ENCODE measurements around the gene MEAK7.
"Not testable (repeated sequence)": the region's sequence is repeated elsewhere in the genome, so short reads cannot be mapped to it uniquely, and the experiment has no call there.

MEAK7 gene

DNA sequence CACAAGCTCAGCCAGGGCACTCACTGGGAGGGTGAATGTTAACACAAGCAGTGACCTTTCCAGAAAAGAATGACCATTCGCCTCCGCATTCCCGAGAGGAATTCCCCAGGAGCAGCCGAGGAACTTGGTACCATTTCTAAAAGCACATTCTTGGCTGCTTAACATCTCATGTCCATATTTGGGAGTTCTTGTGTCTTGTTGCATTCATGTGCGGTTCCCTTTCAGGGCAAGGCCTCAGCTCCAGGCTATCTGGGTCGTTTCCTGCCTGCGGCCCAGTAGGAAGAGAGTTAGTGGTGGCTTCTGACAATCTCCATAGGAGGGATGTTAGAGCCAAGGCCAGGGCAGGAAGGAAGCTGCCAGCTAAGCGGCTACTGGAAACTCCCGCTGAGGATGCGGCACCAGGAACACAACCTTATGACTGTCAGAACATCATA lies 27.8 kb upstream of the MEAK7 start:
- DNase-seq = no peak

- peak; percentile 71 for DNase-seq
These were observed 27.2 kb upstream of the MEAK7 start for GRCh38 chr16:84531671-84532111.

GRCh38 chr16:84530590-84530989 lies 26.1 kb upstream of the MEAK7 start:
- DNase-seq = no peak

DNA sequence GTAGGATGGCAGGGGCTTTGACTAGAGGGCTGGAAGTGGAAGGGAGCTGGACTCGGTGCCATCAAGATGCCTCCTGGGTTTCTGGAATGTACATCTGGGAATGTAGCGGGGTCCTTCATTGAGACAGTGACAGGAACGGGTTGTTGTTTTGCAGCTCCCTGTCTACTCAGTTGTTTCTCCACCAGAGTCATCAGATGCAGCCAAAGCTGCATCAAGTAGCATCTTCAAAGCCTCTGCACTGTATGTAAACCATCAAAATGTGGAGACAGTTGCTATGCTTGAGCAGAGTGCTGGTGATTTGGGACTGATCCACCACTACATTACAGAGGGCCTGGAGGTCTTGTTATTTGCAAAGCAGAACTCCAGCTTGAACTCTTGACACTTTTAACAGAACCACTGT lies 25.1 kb upstream of the MEAK7 start:
- no peak for DNase-seq

GRCh38 chr16:84528322-84528721 lies 23.9 kb upstream of the MEAK7 start:
- no peak for DNase-seq

DNA sequence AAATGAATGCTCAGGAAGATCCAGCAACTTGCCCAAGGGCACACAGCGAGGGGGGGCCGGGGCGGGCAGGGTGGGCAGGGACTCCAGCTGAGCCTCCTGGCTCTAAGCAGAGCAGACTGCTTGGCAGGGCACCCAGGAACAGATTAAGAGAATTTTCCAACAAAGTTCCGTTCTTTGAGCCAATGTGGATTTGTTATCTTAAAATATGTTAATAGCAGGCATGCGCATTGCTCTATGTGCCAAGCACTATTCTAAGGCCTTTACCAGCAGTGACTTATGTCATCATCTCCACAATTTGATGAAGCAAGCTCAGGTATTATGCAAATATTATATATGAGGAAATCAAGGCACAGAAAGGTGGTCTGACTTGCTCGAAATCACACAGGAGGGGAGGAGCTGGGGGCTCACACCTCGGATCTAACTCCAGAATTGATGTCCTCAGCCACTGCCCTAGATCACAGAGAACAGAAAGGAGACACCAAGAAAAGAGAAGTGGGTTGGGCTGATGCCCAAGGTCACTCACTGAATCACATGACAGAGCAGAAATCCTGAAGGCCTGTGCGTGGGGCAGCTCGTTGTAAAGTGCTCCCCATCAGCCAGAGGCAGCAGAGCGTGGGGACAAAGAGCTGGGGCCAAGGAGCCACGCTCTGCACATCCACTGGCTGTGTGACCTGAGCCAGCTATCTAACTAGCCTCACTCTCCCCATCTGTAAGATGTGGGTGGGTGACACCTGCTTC lies 23.2 kb upstream of the MEAK7 start:
- DNase-seq = no peak

DNA sequence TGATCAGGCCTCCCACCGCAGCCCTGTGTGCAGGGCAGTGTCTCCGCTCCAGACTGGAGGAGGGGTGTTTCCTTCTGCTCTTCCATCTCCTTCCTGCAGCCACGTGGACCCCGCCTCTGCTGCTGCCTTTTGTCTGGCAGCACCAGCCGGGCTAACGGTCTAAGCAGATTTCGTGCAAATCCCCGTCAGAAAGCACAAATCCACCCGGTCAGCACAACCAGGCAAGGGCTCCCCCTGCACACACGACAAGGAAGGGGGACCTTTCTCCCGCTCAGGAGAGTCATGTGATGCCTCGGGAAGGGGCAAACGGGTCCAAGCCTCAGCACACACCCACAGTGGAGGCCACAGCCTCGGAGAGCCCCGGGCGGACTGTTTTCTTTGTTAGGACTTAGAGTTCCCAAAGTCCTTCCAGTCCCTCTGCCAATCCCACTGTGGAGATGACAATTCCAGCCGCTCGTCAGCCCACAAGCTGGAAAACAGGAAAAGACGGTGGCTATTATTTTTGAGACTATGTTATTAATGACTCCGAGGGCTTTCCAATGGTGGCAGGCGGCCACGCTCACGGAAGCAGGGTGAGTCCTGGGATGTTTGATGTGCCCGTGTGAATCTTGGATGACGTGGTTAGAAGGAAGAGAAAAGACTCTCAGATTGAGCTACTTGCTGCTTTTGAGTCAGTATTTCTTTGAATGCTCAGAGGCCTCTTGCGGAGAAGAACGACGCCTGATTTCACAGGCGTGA lies 22.5 kb upstream of the MEAK7 start:
- no peak for DNase-seq

DNA sequence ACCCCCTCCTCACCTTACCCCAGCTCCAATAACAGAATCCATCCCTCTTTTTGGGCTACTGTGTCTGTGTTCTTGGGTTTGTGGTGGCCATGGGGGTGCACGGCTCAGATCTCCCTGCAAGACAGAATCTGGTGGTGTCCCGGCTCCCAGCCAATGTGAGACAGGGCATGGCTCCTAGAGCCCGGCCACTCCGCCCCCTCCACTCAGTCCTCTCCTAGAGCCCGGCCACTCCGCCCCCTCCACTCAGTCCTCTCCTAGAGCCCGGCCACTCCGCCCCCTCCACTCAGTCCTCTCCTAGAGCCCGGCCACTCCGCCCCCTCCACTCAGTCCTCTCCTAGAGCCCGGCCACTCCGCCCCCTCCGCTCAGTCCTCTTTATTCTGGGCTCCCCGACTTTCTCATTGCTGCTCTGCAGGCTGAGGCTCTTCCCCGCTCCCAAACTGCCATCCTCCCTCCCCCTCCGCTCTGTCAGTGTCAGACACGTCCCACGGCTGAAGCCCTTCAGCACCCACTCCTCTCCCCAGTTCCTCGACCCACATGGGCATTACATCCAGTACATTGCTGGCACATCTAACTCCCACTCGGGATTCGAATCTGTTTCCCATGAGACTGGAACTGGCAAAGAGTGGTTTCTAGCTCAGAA lies 20.6 kb upstream of the MEAK7 start:
- not testable (repeated sequence) for DNase-seq

GRCh38 chr16:84524346-84524920 lies 20.0 kb upstream of the MEAK7 start:
- no peak for DNase-seq

GRCh38 chr16:84521497-84521770 lies 17.0 kb upstream of the MEAK7 start:
- DNase-seq = no peak

DNA sequence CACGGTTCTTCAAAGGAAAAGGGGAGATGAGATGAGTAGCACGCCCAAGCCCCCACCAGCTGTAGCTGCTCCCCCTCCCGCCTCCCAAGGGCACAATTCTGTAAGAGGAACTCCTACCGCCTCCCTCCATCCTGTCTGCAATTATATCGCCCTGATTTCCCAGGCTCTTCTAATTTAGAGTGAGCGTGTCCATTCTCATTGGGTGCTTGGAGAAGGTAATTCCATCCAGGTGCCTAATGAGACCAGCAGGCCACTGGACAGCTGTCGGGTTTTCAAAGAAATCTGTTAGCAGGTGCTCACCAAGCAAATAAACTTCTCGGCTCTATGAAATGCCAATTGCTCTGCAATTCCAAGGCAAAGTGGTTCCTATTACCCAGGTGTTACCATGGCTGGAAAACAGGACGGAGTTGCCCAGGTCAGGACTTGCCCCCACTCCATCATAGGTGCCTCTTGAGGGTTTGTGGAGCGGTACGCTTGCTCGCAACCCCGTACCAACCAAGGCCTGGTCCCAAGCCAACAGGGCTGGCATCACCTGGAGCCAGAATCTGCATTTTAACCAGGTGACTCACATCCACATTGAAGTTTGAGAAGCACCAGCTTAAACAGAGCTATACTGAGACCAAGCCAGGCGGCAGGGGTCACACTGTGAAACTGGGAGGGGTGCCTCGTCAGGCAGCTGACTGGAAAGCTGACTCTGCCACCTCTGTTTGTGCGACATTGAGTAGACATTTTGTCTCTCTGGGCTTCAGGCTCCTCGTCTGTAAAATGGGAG lies 16.5 kb upstream of the MEAK7 start:
- peak; percentile 100 for DNase-seq

DNA sequence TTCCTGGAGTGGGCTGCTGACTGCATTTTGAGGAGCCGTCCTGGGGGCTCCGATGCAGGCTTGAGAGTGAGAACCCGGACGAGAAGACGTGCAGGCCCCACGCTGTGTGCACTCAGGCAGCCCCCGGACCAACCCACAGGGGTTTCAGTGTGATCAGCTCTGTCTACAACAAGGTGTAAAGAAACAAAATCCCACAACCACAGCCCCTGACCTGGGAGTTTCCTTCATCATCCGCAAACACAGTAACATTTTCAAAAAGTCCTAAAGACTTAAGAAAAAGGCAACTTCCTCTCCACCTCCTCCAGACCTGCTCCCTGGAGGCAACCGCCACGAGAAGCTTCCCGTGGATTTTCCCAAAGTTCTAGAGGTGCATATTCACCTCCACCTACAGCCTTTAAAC lies 15.4 kb upstream of the MEAK7 start:
- DNase-seq = no peak

DNA sequence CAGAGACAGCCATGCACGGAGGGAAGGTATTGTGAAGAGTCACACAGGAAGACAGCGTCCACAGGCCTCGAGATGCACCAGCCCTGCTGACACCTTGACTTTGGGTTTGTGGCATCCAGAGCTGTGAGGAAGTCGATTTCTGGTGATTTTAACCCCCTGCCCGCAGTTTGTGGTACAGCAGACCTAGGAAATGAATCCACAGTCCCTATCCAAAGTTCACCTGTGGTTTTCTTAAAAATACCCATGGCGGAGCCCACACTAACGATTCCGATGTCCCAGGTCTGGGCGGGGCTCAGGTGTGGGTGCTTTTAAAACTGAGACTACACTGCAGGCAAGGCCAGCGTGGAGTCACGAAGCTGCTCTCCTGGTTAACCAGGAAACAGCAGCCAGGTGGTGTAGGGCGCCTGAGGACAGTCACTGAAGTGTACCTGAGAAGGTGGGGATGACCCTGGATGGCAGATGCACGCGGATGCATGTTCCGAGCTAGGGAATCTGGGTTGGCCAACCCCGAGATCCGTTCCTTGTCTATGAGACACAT lies 14.4 kb upstream of the MEAK7 start:
- DNase-seq = peak; percentile 89

DNA sequence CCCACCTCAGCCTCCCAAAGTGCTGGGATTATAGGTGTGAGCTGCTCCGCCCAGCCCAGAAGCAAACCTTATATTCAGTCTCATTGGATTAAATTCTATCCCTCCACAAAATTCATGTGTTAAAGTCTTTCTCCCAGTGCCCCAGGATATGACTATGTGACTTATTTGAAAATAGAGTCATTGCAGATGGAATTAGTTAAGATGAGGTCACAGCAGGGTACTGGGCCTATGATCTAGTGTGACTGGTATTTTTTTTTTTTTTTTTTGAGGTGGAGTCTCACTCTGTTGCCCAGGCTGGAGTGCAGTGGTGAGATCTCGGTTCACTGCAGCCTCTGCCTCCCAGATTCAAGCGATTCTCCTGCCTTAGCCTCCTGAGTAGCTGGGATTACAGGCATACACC lies 13.8 kb upstream of the MEAK7 start:
- DNase-seq = not testable (repeated sequence)

GRCh38 chr16:84517366-84517765 lies 12.9 kb upstream of the MEAK7 start:
- DNase-seq = no peak

- peak; percentile 92 for DNase-seq
These were observed 10.7 kb upstream of the MEAK7 start for GRCh38 chr16:84514874-84515835.

GRCh38 chr16:84514295-84514873 lies 9.9 kb upstream of the MEAK7 start:
- DNase-seq = no peak

GRCh38 chr16:84513666-84514065 lies 9.2 kb upstream of the MEAK7 start:
- DNase-seq = no peak

- no peak for DNase-seq
These were observed 8.7 kb upstream of the MEAK7 start for GRCh38 chr16:84513123-84513522.

- DNase-seq = no peak
These were observed 7.4 kb upstream of the MEAK7 start for GRCh38 chr16:84511831-84512230.

- DNase-seq = no peak
These were observed 6.8 kb upstream of the MEAK7 start for GRCh38 chr16:84511180-84511800.

Measured in NCI-H510A (cell line).